ENCODE measurements around the gene OR2M7.

- TF ChIP-seq CTCF (IDR thresholded peaks at IDR 0.05; ENCODE audit: low read length) = no peak
- no peak for TF ChIP-seq EZH2 (optimal IDR thresholded peaks at IDR 0.05; ENCODE audit: low read depth, low read length)
Measured at GRCh38 chr1:248348475-248348874, 24.1 kb upstream of the OR2M7 start, which contains the start of gene OR14C36.
